ENCODE results near the gene PBRM1. TPM values are rescaled to one million over a fixed set of nuclear protein-coding genes. Genes with fewer than 3 reads are reported as not detected.

Gene PBRM1
- total and polyA plus RNA-seq, 3 donors from 2014 or later: 28.9 to 109 (median 99.8) TPM

GRCh38 chr3:52689151-52689550 lies 3.4 kb upstream of the PBRM1 start:
- no peaks in the 10 kb centered on the region for H3K9me3 ChIP-seq
- no peak for TF ChIP-seq CTCF (IDR thresholded peaks at IDR 0.05)
- no peak for TF ChIP-seq POLR2A (IDR thresholded peaks at IDR 0.05)
- no peak overlapping the region for H3K27ac ChIP-seq
- peaks cover 13% of the 10 kb centered on the region for H3K4me1 ChIP-seq
- H3K27me3 ChIP-seq: no peaks in the 10 kb centered on the region
- H3K36me3 ChIP-seq (ENCODE audit: low read depth, missing control alignments): no peaks in the 10 kb centered on the region
- DNase-seq: no peak
- whole genome bisulfite sequencing, 2 donors: 94 to 95% methylated on average over 3 of the region's 3 CpGs
- intact Hi-C loops (cut with DNase I; ENCODE audit: low total_unique reads): no loop called here
- no peak overlapping the region for H3K4me3 ChIP-seq

- intact Hi-C loops (cut with DNase I; ENCODE audit: low total_unique reads): no loop called here
- Histone ChIP-seq H3K4me3 (no peak overlapping the region), H3K36me3 (ENCODE audit: low read depth, missing control alignments) (no peaks in the 10 kb centered on the region), H3K9me3 (no peaks in the 10 kb centered on the region), H3K4me1 (peaks cover 21% of the 10 kb centered on the region), H3K27ac (no peak overlapping the region), H3K27me3 (no peaks in the 10 kb centered on the region)
- 83 to 89% methylated on average over 6 of the region's 6 CpGs for WGBS, 2 donors
- TF ChIP-seq CTCF (IDR thresholded peaks at IDR 0.05) (no peak), POLR2A (IDR thresholded peaks at IDR 0.05) (no peak)
- no peak for DNase-seq
These were observed 2.6 kb upstream of the PBRM1 start for GRCh38 chr3:52688266-52688665.

GRCh38 chr3:52685285-52685708 lies 416 bp downstream of the PBRM1 start:
- DNase-seq: peak; percentile 83
- Histone ChIP-seq H3K4me3 (peak overlapping the region; percentile 81 to 89), H3K4me1 (peaks cover 48% of the 10 kb centered on the region), H3K9me3 (no peaks in the 10 kb centered on the region), H3K27ac (peak overlapping the region; percentile 92 to 98), H3K36me3 (ENCODE audit: low read depth, missing control alignments) (no peaks in the 10 kb centered on the region), H3K27me3 (no peaks in the 10 kb centered on the region)
- 0 to 1% methylated on average over 20 to 22 of the region's 41 CpGs for WGBS, 2 donors
- TF ChIP-seq CTCF (IDR thresholded peaks at IDR 0.05) (no peak), POLR2A (IDR thresholded peaks at IDR 0.05) (no peak)
- intact Hi-C loops (cut with DNase I; ENCODE audit: low total_unique reads): no loop called here

GRCh38 chr3:52684184-52684583 lies 1.5 kb downstream of the PBRM1 start:
- Histone ChIP-seq H3K36me3 (ENCODE audit: low read depth, missing control alignments) (no peaks in the 10 kb centered on the region), H3K27me3 (no peaks in the 10 kb centered on the region), H3K9me3 (no peaks in the 10 kb centered on the region), H3K4me1 (peaks cover 48% of the 10 kb centered on the region), H3K27ac (peak overlapping the region in 1 of 2 donors; percentile 98), H3K4me3 (no peak overlapping the region)
- WGBS, 2 donors: 37 to 46% methylated on average over 5 of the region's 5 CpGs
- TF ChIP-seq CTCF (IDR thresholded peaks at IDR 0.05) (no peak), POLR2A (IDR thresholded peaks at IDR 0.05) (no peak)
- DNase-seq: no peak
- intact Hi-C loops (cut with DNase I; ENCODE audit: low total_unique reads): no loop called here

- Histone ChIP-seq H3K36me3 (ENCODE audit: low read depth, missing control alignments) (no peaks in the 10 kb centered on the region), H3K4me3 (no peak overlapping the region), H3K27me3 (no peaks in the 10 kb centered on the region), H3K27ac (peak overlapping the region in 1 of 2 donors; percentile 7), H3K4me1 (peaks cover 48% of the 10 kb centered on the region), H3K9me3 (no peaks in the 10 kb centered on the region)
- 62 to 65% methylated on average over 6 of the region's 6 CpGs for WGBS, 2 donors
- no peak for DNase-seq
- intact Hi-C loops (cut with DNase I; ENCODE audit: low total_unique reads): no loop called here
- TF ChIP-seq POLR2A (IDR thresholded peaks at IDR 0.05) (no peak), CTCF (IDR thresholded peaks at IDR 0.05) (no peak)
These were observed 2.1 kb downstream of the PBRM1 start for GRCh38 chr3:52683611-52684010.
